ENCODE data around the gene ITGA1.

DNA sequence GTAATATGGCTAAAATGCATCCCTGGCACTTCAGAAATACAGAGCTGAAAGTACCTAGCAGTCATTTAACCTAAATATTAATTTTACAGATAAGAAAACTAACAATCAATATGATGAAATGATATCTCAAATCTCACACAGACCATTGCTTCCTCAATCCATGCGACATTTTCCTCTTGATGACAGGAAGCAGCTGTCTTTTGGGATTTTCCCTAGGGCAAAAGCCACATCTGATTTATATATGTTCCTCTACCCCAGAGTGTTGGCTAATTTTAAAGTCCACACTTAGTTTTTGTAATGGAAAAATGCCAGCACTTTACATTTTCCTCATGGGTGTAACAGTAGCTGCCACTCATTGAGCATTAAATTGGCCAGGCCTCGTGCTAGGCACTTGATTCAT lies 47.7 kb upstream of the ITGA1 start:
- TF ChIP-seq, protein P1, sequence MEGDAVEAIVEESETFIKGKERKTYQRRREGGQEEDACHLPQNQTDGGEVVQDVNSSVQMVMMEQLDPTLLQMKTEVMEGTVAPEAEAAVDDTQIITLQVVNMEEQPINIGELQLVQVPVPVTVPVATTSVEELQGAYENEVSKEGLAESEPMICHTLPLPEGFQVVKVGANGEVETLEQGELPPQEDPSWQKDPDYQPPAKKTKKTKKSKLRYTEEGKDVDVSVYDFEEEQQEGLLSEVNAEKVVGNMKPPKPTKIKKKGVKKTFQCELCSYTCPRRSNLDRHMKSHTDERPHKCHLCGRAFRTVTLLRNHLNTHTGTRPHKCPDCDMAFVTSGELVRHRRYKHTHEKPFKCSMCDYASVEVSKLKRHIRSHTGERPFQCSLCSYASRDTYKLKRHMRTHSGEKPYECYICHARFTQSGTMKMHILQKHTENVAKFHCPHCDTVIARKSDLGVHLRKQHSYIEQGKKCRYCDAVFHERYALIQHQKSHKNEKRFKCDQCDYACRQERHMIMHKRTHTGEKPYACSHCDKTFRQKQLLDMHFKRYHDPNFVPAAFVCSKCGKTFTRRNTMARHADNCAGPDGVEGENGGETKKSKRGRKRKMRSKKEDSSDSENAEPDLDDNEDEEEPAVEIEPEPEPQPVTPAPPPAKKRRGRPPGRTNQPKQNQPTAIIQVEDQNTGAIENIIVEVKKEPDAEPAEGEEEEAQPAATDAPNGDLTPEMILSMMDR (IDR thresholded peaks at IDR 0.05): no peak
- no peak for TF ChIP-seq POLR2A (IDR thresholded peaks at IDR 0.05)
